GM23338 (cell line): ENCODE measurements around the gene MORC2. TPM values are rescaled to one million over a fixed set of nuclear protein-coding genes. Genes with fewer than 3 reads are reported as not detected.

Experiments
- polyA plus RNA-seq: library from polyadenylated mRNA; unstranded; fragments of >200 nt; fragmentation: Nextera tagmentation; extraction: Ambion mirVana; gene quantifications from 2 replicates; pipeline ENCODE4 v1.2.1, GENCODE V29; 2016
- small RNA-seq: library from RNA; depleted of rRNA; stranded (forward); fragments of <200 nt; gene quantifications from one replicate; pipeline ENCODE3, GENCODE V24; 2014; ENCODE audit warnings: low replicate concordance
- total RNA-seq: library from RNA; depleted of rRNA; stranded (reverse); fragments of >200 nt; shearing (Covaris generic); gene quantifications from 2 replicates; pipeline ENCODE4 v1.2.3, GENCODE V29; 2014; rRNA removed

The MORC2 gene
- total and polyA plus RNA-seq, 2 experiments from 2014 or later: 33.1 to 63.8 TPM

Small RNA genes lying within 50 kb of the gene (small RNA-seq; reads per million reads assigned to genes)
- not detected for gene RF01892

Other genes starting within 250 kb of the MORC2 start
- 125 and 137 TPM in 2 replicates for gene TUG1, start 491 bp upstream of the MORC2 start, total RNA-seq
- 45.1 and 58.3 TPM in 2 replicates for gene TUG1, start 491 bp upstream of the MORC2 start, polyA plus RNA-seq
- 16.3 and 27.4 TPM in 2 replicates for gene SMTN, start 112.5 kb upstream of the MORC2 start, total RNA-seq
- 32.2 and 34.0 TPM in 2 replicates for gene SMTN, start 112.5 kb upstream of the MORC2 start, polyA plus RNA-seq
- 44.9 and 67.6 TPM in 2 replicates for gene SELENOM, start 138.8 kb upstream of the MORC2 start, total RNA-seq
- gene SELENOM, start 138.8 kb upstream of the MORC2 start, polyA plus RNA-seq: 49.7 and 50.8 TPM in 2 replicates
- gene INPP5J, start 154.2 kb upstream of the MORC2 start, total RNA-seq: 11.2 and 14.5 TPM in 2 replicates
- 4.8 and 5.3 TPM in 2 replicates for gene INPP5J, start 154.2 kb upstream of the MORC2 start, polyA plus RNA-seq
- gene PLA2G3, start 171.7 kb upstream of the MORC2 start, total RNA-seq: 31.0 and 34.5 TPM in 2 replicates
- 15.3 and 18.0 TPM in 2 replicates for gene PLA2G3, start 171.7 kb upstream of the MORC2 start, polyA plus RNA-seq
- gene RNF185, start 191.4 kb upstream of the MORC2 start, total RNA-seq: 13.6 and 15.5 TPM in 2 replicates
- 6.8 and 7.6 TPM in 2 replicates for gene RNF185, start 191.4 kb upstream of the MORC2 start, polyA plus RNA-seq
- gene LIMK2, start 243.5 kb upstream of the MORC2 start, total RNA-seq: 35.5 and 39.8 TPM in 2 replicates
- 12.5 and 14.9 TPM in 2 replicates for gene LIMK2, start 243.5 kb upstream of the MORC2 start, polyA plus RNA-seq